HG03280 (cell line): ENCODE measurements around the gene ZNF716.
"Not testable (repeated sequence)": the region's sequence is repeated elsewhere in the genome, so short reads cannot be mapped to it uniquely, and the experiment has no call there.

Experiments
- ATAC-seq: cut with Tn5 transposase; IDR thresholded peaks from one replicate; pipeline ENCODE4 v1.9.1; 2021; ENCODE audit warnings: mild to moderate bottlenecking, moderate library complexity; ENCODE audit not compliant: unreplicated experiment

The ZNF716 gene

DNA sequence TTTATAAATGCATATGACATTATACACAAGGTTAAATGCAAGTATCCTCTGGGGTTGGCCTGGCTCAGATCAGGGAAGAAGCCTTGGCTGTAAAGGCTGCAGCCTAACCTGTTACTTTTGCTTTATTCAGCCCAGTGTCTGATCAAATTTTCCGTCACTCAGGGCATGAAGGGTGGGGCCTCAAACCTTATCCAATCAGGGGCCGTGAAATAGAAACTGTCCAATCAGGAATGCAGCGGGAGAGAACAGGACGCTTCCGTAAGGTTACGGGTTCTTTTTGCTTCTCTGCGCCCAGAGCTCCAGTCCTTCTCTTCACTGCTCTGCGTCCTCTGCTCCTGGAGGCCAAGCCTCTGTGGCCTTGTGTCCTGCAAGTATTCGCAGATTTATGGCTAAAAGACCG, at the start of gene ZNF716:
Gene ZNF716 (plus strand): TSS at position 274 of the 400 bp plus-strand sequence. CDS start 112 bp downstream, at position 386.
- ATAC-seq = no peak

DNA sequence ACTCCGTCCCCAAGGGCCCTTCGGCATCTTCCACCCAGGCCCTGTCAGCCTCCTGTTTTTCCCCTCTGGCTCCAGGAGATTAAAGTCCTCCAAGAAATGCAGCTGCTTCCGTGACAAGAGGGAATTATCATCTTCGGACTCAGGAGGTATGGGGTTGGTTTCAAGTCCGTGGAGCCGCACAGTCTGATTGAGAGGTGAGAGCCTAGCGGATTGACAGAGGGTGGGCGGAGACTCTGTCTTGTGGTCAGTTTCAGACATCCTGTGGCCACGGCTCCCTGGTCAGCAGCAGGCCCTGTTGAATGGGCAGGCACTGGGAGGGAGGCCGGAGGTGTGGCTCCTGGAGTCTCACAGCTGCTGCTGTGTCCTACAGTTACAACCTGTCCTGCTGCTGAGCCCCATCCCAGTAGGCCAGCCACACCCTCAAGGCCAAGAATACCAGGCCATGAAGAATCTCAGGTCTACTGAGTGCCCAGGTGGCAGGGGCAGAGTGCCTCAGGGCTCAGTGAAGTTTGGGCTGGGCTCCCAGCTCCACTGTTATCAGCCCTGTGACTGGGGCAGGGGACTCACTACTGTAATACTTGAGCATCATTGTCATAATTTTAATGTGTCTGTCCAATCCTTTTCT, 49.3 kb upstream of the ZNF716 start:
- no peak for ATAC-seq

DNA sequence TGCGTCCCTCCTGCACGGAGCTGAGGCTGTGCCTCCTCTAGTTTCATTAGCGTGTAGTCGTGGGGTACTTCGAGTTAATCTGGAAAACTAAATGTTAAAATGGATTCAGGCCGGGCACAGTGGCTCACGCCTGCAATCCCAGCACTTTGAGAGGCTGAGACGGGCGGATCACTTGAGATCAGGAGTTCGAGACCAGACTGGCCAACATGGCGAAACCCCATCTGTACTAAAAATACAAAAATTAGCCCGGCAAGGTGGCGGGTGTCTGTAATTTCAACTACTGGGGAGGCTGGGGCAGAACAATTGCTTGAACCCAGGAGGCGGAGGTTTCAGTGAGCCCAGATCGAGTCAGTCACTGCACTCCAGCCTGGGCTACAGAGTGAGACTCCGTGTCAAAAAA, 46.9 kb upstream of the ZNF716 start:
- not testable (repeated sequence) for ATAC-seq

DNA sequence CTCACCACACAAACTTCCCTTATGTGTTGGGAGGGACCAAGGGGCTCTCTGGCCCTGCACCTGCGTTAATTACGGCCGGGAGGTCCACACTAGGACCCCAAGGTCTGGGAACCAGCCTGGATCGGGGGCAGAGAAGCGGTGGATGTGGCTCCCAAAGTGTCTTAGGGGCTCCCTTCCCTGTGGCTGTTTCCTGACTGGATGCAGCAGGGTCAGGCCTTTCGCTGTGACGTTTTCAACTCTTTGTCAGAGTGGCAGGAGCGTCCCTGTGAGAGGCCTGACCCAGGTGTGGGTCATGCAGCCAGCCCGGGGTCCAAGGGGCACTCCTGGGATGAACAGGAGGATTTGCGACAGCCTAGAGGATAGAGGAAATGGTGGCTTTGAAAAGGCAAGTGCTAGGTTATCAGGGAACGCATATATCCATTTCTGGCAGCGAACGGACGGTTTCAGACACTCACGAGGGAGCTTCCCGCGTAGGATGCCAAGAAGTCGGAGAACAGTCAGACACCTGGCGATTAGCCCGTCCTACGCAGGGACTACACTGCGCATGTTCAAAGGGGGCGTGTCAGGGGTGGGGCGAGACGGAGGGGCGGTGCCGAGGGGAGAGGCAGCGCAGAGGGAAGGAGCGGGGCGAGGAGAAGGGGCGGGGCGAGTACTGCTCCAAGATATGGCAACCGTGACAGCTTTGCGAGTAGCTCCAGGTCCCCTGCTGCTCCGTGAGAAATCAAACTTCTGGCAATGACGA, 46.2 kb upstream of the ZNF716 start:
- no peak for ATAC-seq

GRCh38 chr7:57404343-57404966, 45.5 kb upstream of the ZNF716 start:
- no peak for ATAC-seq

- no peak for ATAC-seq
Observed at GRCh38 chr7:57404967-57405421, 45.0 kb upstream of the ZNF716 start.

GRCh38 chr7:57407125-57407524, 42.9 kb upstream of the ZNF716 start:
- no peak for ATAC-seq

DNA sequence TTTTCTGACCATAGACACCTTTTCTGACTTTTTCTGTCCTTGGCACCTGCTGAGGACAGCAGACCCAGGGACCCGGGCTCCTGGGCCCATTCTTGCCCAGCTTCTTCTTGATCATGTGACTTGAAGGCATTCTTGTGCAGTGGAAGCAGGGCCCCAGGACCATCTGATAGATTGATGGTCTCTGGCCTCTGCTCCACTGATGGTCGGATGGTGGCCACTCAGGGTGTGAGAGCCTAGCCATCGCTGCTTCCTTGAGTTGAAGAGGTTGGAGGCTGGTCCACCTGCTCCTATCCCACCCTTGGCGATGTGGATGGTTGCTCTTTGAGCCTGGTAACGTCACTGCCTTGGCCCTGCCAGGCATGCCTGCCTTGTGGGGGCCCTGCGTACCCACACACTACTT, 37.8 kb upstream of the ZNF716 start:
- no peak for ATAC-seq

- no peak for ATAC-seq
Observed at GRCh38 chr7:57412618-57413017, 37.4 kb upstream of the ZNF716 start.

DNA sequence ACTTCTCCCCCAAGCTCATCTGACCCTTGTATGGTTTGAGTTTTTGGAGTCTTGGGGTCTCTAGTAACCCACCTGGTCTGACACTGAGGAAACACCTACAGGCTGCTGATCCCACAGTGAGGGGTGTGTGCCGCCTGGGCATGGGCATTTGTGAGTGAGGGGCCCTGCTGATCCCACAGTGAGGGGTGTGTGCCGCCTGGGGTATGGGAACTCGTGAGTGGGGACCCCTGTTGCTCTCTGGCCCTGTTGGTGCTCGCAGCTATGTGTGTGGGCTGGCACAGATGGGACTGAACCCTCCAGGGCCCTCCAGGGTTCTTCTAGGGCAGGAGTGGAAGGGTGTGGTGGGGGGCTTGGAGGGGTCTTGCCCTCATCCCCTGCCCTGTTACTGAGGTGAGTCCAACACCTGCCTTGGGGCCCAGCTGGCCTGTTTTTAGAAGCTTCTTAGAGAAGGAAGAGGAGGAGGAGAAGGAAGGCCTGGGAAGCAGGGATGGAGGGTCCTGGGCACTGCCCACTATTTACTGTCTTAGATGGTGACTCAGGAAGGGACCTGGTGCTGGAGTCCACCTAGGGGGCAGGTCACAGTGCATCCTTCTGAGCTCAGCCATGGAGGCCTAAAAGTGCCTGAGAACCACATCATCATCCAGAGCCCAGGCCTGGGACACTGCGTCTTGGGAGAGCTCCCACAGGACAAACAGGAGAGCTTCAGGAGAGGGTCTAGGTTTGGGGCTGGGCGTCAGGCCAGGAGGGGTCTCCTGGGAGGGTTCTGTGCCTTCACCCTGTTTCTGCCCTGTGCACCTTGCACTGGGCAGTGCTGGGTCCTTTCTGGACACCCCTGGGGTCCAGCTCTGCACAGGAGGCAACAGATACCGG, 36.2 kb upstream of the ZNF716 start:
- no peak for ATAC-seq

DNA sequence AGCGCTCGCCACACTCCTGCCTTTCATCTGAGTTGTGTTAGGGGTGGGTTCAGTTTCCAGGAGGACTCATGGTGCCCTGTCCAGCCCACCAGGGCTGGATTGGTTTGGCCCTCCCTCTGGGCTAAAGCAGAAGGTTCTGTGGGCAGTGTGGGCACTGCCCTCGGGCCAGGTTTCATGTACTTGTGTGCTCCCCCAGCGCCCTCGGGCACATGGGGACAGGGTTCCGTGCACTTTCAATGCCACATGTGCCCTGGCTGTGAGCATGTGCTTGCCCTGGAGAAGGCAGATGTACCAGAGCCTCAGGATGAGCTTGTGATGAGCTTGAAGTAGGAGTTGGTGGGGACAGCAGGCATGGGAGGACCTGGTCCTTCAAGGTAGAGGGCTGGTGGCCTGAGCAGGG, 35.6 kb upstream of the ZNF716 start:
- ATAC-seq = no peak

DNA sequence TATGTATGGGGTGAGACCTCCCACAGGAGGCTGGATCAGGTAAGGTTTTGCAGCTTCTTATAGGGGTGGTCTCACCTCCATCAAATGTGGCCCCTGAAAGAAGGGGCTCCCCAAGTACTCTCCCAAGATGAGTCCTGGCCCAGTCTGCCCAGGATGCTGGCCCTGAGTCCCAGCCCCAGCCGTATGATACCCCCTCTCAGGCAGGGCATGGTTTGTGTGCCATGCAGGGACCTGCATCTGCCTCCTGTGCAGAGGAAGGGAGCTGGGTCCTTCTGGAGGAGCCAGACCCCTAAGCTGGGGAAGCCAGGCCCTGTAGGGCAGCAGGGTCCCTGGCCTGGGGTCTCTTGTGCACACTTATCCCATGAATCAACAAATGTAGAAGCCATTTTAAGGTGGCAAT, 35.1 kb upstream of the ZNF716 start:
- ATAC-seq = no peak

GRCh38 chr7:57415326-57415725, 34.7 kb upstream of the ZNF716 start:
- no peak for ATAC-seq

- no peak for ATAC-seq
Observed at GRCh38 chr7:57415730-57416129, 34.2 kb upstream of the ZNF716 start.

DNA sequence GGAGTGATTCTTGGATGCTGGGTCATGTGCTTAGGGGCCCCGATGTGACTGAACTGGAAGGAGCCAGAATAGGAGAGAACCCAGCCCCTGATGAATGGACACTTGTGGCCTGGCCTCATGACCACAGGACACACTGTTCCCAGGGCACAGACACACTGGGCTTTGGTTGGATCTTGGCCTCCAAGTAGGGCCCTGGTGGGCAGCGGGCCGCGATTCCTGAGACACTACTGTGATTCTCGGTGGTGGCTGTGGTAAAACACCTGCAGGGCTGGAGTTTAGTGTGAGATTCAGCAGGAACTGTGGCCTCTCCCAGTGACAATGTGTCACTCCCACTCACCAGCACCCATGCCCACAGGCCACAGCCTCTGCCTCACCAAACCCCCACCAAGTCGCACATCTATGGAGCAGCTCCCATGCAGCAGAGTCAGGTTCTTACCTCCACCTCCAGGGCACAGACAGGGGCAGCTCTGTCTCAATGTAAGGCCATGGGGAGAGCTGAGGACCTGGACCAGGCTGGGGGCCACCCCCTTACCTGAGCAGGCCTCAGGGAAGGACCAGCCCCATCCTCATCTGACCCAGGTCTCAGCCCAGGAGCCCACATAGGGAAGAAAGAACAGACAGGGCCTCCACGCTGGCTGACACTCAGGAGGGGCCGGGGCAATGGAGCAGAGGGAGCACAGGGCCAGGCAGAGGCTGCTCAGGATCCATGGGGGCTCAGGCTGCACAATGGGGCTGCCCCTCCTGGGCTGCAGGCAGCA, 33.2 kb upstream of the ZNF716 start:
- ATAC-seq = no peak

- ATAC-seq = no peak
Observed at GRCh38 chr7:57417736-57418135, 32.2 kb upstream of the ZNF716 start.

- no peak for ATAC-seq
Observed at GRCh38 chr7:57423768-57424167, 26.2 kb upstream of the ZNF716 start.

DNA sequence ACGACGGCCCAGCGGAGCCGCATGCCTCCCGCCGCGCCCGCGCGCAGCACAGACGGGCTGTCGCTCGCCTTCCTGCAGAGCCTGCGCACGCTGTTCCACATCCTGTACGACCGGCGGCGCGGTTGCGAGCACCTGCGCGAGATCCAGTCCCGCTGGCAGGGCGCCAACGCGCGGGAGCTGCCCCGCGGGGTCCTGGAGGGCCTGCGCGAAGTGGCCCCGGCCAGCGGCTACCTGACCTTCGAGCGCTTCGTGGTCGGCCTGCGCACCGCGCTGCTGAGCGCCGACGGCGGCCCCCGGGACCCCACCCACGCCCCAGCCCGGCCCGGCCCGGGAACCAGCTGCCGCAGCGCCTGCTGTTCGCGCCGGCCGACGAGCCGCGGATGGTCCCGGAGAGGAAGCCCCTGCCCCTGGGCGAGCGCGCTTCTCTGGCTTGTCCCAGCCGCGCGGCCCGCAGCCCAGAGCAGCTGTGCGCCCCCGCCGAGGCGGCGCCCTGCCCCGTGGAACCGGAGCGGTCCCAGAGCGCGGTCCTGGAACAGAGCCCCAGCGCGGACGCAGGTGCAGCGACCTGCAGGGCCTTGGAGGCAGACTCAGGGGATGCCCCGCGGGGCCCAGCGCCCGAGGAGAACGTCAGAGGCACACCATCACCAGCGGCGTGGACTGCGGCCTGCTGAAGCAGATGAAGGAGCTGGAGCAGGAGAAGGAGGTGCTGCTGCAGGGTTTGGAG, 25.3 kb upstream of the ZNF716 start:
- ATAC-seq = no peak

GRCh38 chr7:57425239-57425944, 24.6 kb upstream of the ZNF716 start:
- ATAC-seq = no peak
